ENCODE data around the gene HTR1D. TPM values are rescaled to one million over a fixed set of nuclear protein-coding genes. Genes with fewer than 3 reads are reported as not detected.
"Not testable (repeated sequence)": the region's sequence is repeated elsewhere in the genome, so short reads cannot be mapped to it uniquely, and the experiment has no call there.

HTR1D gene
- total and polyA plus RNA-seq, 4 donors = 0.05 to 1.3 TPM; not detected in 2

GRCh38 chr1:23194119-23194984, 22.9 kb downstream of the HTR1D start:
- intact Hi-C loops (cut with DNase I) = no loop called here
- 59 to 66% methylated on average over 11 of the region's 11 CpGs for WGBS, 2 donors
- no peaks in the 10 kb centered on the region for H3K27me3 ChIP-seq (ENCODE audit: control insufficient read depth in 1 of 2, insufficient read depth in 2 of 2, low read length in 1 of 2)
- H3K9me3 ChIP-seq (ENCODE audit: control insufficient read depth, low read length) = no peaks in the 10 kb centered on the region
- H3K36me3 ChIP-seq (ENCODE audit: control insufficient read depth in 1 of 2, insufficient read depth in 2 of 2, low read length in 1 of 2) = no peaks in the 10 kb centered on the region
- no peak overlapping the region for H3K4me3 ChIP-seq (ENCODE audit: low read length in 2 of 2)
- ATAC-seq (ENCODE audit: low FRiP score) (no peak), DNase-seq (no peak)
- no peak overlapping the region for H3K27ac ChIP-seq (ENCODE audit: low read depth in 1 of 2, low read length in 2 of 2)
- no peaks in the 10 kb centered on the region for H3K4me1 ChIP-seq (ENCODE audit: control insufficient read depth in 1 of 2, insufficient read depth in 2 of 2, low read length in 2 of 2)

DNA sequence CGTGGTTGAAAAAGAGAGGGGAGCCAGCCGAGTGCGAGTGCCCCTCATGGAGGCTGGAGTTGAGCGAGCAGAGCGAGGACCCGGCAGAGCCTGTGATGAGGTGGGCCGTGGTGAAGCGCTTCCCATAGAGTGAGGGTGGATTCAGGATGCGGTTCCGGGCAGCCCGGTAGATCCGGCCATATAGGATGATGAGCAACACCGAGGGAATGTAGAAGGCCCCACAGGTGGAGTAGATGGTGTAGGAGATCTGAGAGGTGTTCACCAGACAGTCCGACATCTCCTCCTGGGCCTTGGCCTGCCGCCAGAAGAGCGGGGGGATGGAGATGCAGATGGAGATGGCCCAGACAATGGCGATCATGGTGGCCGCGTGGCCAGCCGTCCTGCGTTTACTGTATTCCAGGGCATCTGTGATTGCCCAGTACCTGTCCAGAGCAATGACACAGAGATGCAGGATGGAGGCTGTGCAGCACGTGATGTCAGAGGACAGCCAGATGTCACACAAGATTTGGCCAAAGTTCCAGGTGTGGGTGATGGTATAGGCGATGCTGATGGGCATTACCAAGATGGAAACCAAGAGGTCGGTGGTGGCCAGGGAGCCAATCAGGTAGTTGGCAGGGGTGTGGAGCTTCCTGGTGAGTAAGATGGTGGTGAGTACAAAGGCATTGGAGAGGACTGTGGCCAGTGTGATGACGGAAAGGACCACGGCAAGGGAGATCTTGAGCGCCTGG, 23.7 kb downstream of the HTR1D start:
- Histone ChIP-seq H3K27me3 (ENCODE audit: control insufficient read depth in 1 of 2, insufficient read depth in 2 of 2, low read length in 1 of 2) (no peaks in the 10 kb centered on the region), H3K4me1 (ENCODE audit: control insufficient read depth in 1 of 2, insufficient read depth in 2 of 2, low read length in 2 of 2) (no peaks in the 10 kb centered on the region), H3K9me3 (ENCODE audit: control insufficient read depth, low read length) (no peaks in the 10 kb centered on the region), H3K27ac (ENCODE audit: low read depth in 1 of 2, low read length in 2 of 2) (no peak overlapping the region), H3K36me3 (ENCODE audit: control insufficient read depth in 1 of 2, insufficient read depth in 2 of 2, low read length in 1 of 2) (no peaks in the 10 kb centered on the region), H3K4me3 (ENCODE audit: low read length in 2 of 2) (no peak overlapping the region)
- WGBS, 2 donors = 95% methylated on average over 27 of the region's 27 CpGs
- intact Hi-C loops (cut with DNase I) = no loop called here
- ATAC-seq (ENCODE audit: low FRiP score) (no peak), DNase-seq (peak in 1 of 2 donors; percentile 77)

DNA sequence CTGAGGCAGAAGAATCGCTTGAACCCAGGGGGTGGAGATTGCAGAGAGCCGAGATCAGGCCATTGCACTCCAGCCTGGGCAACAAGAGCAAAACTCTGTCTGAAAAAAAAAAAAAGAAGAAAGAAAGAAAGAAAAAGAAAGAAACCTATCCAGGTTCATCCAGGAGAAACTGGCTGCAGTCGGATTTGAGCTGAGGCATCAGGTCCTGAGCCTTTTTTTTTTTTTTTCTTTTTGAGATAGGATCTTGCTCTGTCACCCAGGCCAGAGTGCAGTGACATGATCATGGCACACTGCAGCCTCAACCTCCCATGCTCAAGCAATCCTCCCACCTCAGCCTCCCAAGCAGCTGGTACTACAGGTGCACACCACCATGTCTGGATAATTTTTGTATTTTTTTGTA, 26.1 kb downstream of the HTR1D start:
- H3K27ac ChIP-seq (ENCODE audit: low read depth in 1 of 2, low read length in 2 of 2) = no peak overlapping the region
- no peak overlapping the region for H3K4me3 ChIP-seq (ENCODE audit: low read length in 2 of 2)
- no peaks in the 10 kb centered on the region for H3K4me1 ChIP-seq (ENCODE audit: control insufficient read depth in 1 of 2, insufficient read depth in 2 of 2, low read length in 2 of 2)
- H3K9me3 ChIP-seq (ENCODE audit: control insufficient read depth, low read length) = no peaks in the 10 kb centered on the region
- no peaks in the 10 kb centered on the region for H3K27me3 ChIP-seq (ENCODE audit: control insufficient read depth in 1 of 2, insufficient read depth in 2 of 2, low read length in 1 of 2)
- DNase-seq (no peak), ATAC-seq (ENCODE audit: low FRiP score) (no peak)
- 93 to 94% methylated on average over 3 of the region's 3 CpGs for WGBS, 2 donors
- intact Hi-C loops (cut with DNase I) = no loop called here
- H3K36me3 ChIP-seq (ENCODE audit: control insufficient read depth in 1 of 2, insufficient read depth in 2 of 2, low read length in 1 of 2) = no peaks in the 10 kb centered on the region

GRCh38 chr1:23188936-23189452, 28.3 kb downstream of the HTR1D start:
- 94 to 95% methylated on average over 13 of the region's 13 CpGs for WGBS, 2 donors
- not testable (repeated sequence) for DNase-seq

GRCh38 chr1:23188434-23188884, 28.8 kb downstream of the HTR1D start:
- WGBS, 2 donors = 69 to 73% methylated on average over 6 of the region's 6 CpGs
- Histone ChIP-seq H3K4me1 (ENCODE audit: control insufficient read depth in 1 of 2, insufficient read depth in 2 of 2, low read length in 2 of 2) (no peaks in the 10 kb centered on the region), H3K4me3 (ENCODE audit: low read length in 2 of 2) (no peak overlapping the region), H3K27ac (ENCODE audit: low read depth in 1 of 2, low read length in 2 of 2) (no peak overlapping the region), H3K27me3 (ENCODE audit: control insufficient read depth in 1 of 2, insufficient read depth in 2 of 2, low read length in 1 of 2) (no peaks in the 10 kb centered on the region), H3K36me3 (ENCODE audit: control insufficient read depth in 1 of 2, insufficient read depth in 2 of 2, low read length in 1 of 2) (no peaks in the 10 kb centered on the region), H3K9me3 (ENCODE audit: control insufficient read depth, low read length) (no peaks in the 10 kb centered on the region)
- ATAC-seq (ENCODE audit: low FRiP score) (no peak), DNase-seq (no peak)
- intact Hi-C loops (cut with DNase I) = loop anchor here (5.0 to 10.0 kb wide), 2 partner anchors 214 to 226 kb away; partner anchors contain the start of gene LACTBL1 (in 1 of the 2)

More at GRCh38 chr1:23188936-23189452, 28.3 kb downstream of the HTR1D start:
- H3K36me3 ChIP-seq (ENCODE audit: control insufficient read depth in 1 of 2, insufficient read depth in 2 of 2, low read length in 1 of 2); H3K4me1 ChIP-seq (ENCODE audit: control insufficient read depth in 1 of 2, insufficient read depth in 2 of 2, low read length in 2 of 2); H3K27ac ChIP-seq (ENCODE audit: low read depth in 1 of 2, low read length in 2 of 2); H3K4me3 ChIP-seq (ENCODE audit: low read length in 2 of 2); ATAC-seq (ENCODE audit: low FRiP score); H3K27me3 ChIP-seq (ENCODE audit: control insufficient read depth in 1 of 2, insufficient read depth in 2 of 2, low read length in 1 of 2); H3K9me3 ChIP-seq (ENCODE audit: control insufficient read depth, low read length): not testable (repeated sequence)
- intact Hi-C loops (cut with DNase I) = loop anchor here (5.0 to 10.0 kb wide), 2 partner anchors 214 to 227 kb away; partner anchors contain the start of gene LACTBL1 (in 1 of the 2)

DNA sequence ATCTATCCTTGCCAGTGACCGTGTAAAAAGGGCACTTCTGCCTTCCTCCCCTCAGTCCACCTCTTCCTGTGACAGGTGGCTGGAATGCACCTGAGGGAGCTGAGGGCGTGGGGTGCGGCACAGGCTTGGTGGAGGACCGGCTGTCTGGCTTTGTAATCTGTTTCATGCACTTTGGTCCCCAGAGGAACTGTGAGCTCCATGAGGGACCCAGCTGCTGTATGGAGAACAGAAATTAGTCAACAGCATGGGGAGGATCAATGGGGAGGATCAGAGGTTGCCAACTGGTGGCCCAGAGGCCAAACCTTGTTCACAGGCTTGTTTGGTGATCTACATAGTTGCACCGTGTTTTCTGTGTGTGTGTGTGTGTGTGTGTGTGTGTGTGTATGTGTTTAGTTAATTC, 29.7 kb downstream of the HTR1D start:
- intact Hi-C loops (cut with DNase I) = loop anchor here (5.0 to 10.0 kb wide), 2 partner anchors 213 to 225 kb away; partner anchors contain the start of gene LACTBL1 (in 1 of the 2)
- Histone ChIP-seq H3K9me3 (ENCODE audit: control insufficient read depth, low read length) (no peaks in the 10 kb centered on the region), H3K27me3 (ENCODE audit: control insufficient read depth in 1 of 2, insufficient read depth in 2 of 2, low read length in 1 of 2) (no peaks in the 10 kb centered on the region), H3K27ac (ENCODE audit: low read depth in 1 of 2, low read length in 2 of 2) (no peak overlapping the region), H3K36me3 (ENCODE audit: control insufficient read depth in 1 of 2, insufficient read depth in 2 of 2, low read length in 1 of 2) (no peaks in the 10 kb centered on the region), H3K4me3 (ENCODE audit: low read length in 2 of 2) (no peak overlapping the region), H3K4me1 (ENCODE audit: control insufficient read depth in 1 of 2, insufficient read depth in 2 of 2, low read length in 2 of 2) (no peaks in the 10 kb centered on the region)
- no peak for ATAC-seq (ENCODE audit: low FRiP score)
- no peak for DNase-seq
- WGBS, 2 donors = 71 to 74% methylated on average over 5 of the region's 5 CpGs

DNA sequence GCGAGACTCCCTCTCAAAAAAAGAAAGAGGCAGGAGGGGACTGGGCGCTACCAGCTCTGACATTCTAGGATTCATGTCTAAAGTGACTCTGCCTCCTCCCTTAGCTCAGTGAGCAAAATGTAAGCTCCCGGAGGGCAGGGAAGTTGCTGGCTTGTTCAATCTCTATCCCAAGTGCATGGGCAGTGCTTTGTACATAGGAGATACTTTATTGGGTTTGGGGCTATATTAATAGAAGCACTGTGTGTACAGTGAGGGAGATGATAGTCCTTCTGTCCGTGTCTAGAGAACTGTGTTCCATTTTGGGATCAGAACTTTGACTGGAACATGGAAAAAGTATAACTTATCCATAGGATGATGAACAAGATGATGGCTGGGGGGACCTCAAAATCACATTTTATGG, 31.9 kb downstream of the HTR1D start:
- DNase-seq (no peak), ATAC-seq (ENCODE audit: low FRiP score) (no peak)
- no peak overlapping the region for H3K4me3 ChIP-seq (ENCODE audit: low read length in 2 of 2)
- H3K27me3 ChIP-seq (ENCODE audit: control insufficient read depth in 1 of 2, insufficient read depth in 2 of 2, low read length in 1 of 2) = no peaks in the 10 kb centered on the region
- no peaks in the 10 kb centered on the region for H3K4me1 ChIP-seq (ENCODE audit: control insufficient read depth in 1 of 2, insufficient read depth in 2 of 2, low read length in 2 of 2)
- no peaks in the 10 kb centered on the region for H3K9me3 ChIP-seq (ENCODE audit: control insufficient read depth, low read length)
- no peaks in the 10 kb centered on the region for H3K36me3 ChIP-seq (ENCODE audit: control insufficient read depth in 1 of 2, insufficient read depth in 2 of 2, low read length in 1 of 2)
- WGBS, 2 donors = 69 to 78% methylated on average over 4 of the region's 4 CpGs
- H3K27ac ChIP-seq (ENCODE audit: low read depth in 1 of 2, low read length in 2 of 2) = no peak overlapping the region
- intact Hi-C loops (cut with DNase I) = loop anchor here (2.0 to 10.0 kb wide), 3 partner anchors 87 to 223 kb away; partner anchors contain the start of gene LACTBL1 (in 1 of the 2)

DNA sequence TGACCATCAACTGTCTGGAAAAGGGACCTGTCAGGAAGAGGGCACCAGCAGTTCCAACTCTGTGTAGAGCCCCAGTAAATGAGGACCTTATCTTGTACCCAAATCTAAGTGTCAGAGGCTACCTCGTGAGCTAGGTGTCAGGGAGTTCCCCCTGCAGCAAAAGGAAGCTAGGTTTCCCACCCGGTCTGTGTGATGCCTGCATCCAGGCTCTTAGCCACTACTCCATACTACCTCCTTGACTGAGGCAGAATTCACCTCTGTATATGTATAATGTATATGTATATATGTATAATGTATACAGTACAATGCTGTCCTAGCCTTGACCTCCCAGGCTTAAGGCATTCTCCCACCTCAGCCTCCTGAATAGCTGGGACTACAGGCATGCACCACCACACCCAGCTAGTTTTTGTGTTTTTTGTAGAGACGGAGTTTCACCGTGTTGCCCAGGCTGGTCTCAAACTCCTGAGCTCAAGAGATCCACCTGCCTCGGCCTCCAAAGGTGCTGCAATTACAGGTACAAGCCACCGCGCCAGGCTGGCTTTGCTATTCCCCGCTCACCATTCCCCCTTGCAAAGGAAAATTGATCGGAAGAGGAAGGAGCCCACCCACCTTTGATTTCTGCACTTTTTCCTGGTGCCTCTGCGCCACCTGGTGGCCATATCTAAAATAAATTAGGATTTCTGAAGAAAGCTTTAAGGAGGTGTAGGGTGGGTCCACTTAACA, 32.9 kb downstream of the HTR1D start:
- ATAC-seq (ENCODE audit: low FRiP score) (peak; percentile 71), DNase-seq (no peak)
- Histone ChIP-seq H3K27ac (ENCODE audit: low read depth in 1 of 2, low read length in 2 of 2) (no peak overlapping the region), H3K36me3 (ENCODE audit: control insufficient read depth in 1 of 2, insufficient read depth in 2 of 2, low read length in 1 of 2) (no peaks in the 10 kb centered on the region), H3K4me3 (ENCODE audit: low read length in 2 of 2) (no peak overlapping the region), H3K4me1 (ENCODE audit: control insufficient read depth in 1 of 2, insufficient read depth in 2 of 2, low read length in 2 of 2) (no peaks in the 10 kb centered on the region), H3K9me3 (ENCODE audit: control insufficient read depth, low read length) (no peaks in the 10 kb centered on the region), H3K27me3 (ENCODE audit: control insufficient read depth in 1 of 2, insufficient read depth in 2 of 2, low read length in 1 of 2) (no peaks in the 10 kb centered on the region)
- 11 to 16% methylated on average over 10 of the region's 10 CpGs for WGBS, 2 donors
- intact Hi-C loops (cut with DNase I) = loop anchor here (1.0 to 10.0 kb wide), 3 partner anchors 86 to 210 kb away; partner anchors contain the start of gene LACTBL1 (in 1 of the 2)

All from aorta (tissue), 5 donors.